ENCODE measurements around the gene SLC25A48.

Gene SLC25A48

GRCh38 chr5:135881244-135881643, 46.8 kb downstream of the SLC25A48 start:
- DNase-seq (ENCODE audit: low read depth), result no peak

- DNase-seq (ENCODE audit: low read depth), result no peak
Measured at GRCh38 chr5:135881819-135882218, 47.4 kb downstream of the SLC25A48 start.

- DNase-seq (ENCODE audit: low read depth), result no peak
Measured at GRCh38 chr5:135883026-135883425, 48.6 kb downstream of the SLC25A48 start.

- no peak for DNase-seq (ENCODE audit: low read depth)
Measured at GRCh38 chr5:135883441-135883840, 49.0 kb downstream of the SLC25A48 start.

GRCh38 chr5:135885031-135885430, 50.6 kb downstream of the SLC25A48 start:
- no peak for DNase-seq (ENCODE audit: low read depth)

GRCh38 chr5:135886136-135886535, 51.7 kb downstream of the SLC25A48 start:
- DNase-seq (ENCODE audit: low read depth), result no peak

- DNase-seq (ENCODE audit: low read depth), result peak; percentile 38
Measured at GRCh38 chr5:135887447-135887864, 53.0 kb downstream of the SLC25A48 start.

GRCh38 chr5:135887881-135888614, 53.6 kb downstream of the SLC25A48 start:
- DNase-seq (ENCODE audit: low read depth), result no peak

GRCh38 chr5:135890296-135890695, 55.8 kb downstream of the SLC25A48 start:
- DNase-seq (ENCODE audit: low read depth), result no peak

- DNase-seq (ENCODE audit: low read depth), result no peak
Measured at GRCh38 chr5:135890867-135891266, 56.4 kb downstream of the SLC25A48 start.

- no peak for DNase-seq (ENCODE audit: low read depth)
Measured at GRCh38 chr5:135891268-135891667, 56.8 kb downstream of the SLC25A48 start.

GRCh38 chr5:135891791-135892190, 57.3 kb downstream of the SLC25A48 start:
- no peak for DNase-seq (ENCODE audit: low read depth)

- DNase-seq (ENCODE audit: low read depth), result no peak
Measured at GRCh38 chr5:135894276-135894675, 59.8 kb downstream of the SLC25A48 start.

GRCh38 chr5:135894789-135895188, 60.3 kb downstream of the SLC25A48 start:
- DNase-seq (ENCODE audit: low read depth), result no peak

- DNase-seq (ENCODE audit: low read depth), result no peak
Measured at GRCh38 chr5:135895474-135896006, 61.1 kb downstream of the SLC25A48 start, which contains the start of gene IL9. TSS of gene IL9 (minus strand) at chr5:135895841. CDS start at chr5:135895816, 25 bp downstream.

GRCh38 chr5:135898651-135899050, 64.2 kb downstream of the SLC25A48 start:
- DNase-seq (ENCODE audit: low read depth), result no peak

GRCh38 chr5:135900276-135900675, 65.8 kb downstream of the SLC25A48 start:
- DNase-seq (ENCODE audit: low read depth), result no peak

GRCh38 chr5:135901633-135902032, 67.2 kb downstream of the SLC25A48 start:
- no peak for DNase-seq (ENCODE audit: low read depth)

GRCh38 chr5:135905144-135905543, 70.7 kb downstream of the SLC25A48 start:
- no peak for DNase-seq (ENCODE audit: low read depth)

GRCh38 chr5:135913713-135914626, 79.5 kb downstream of the SLC25A48 start:
- no peak for DNase-seq (ENCODE audit: low read depth)

- no peak for DNase-seq (ENCODE audit: low read depth)
Measured at GRCh38 chr5:135915466-135916001, 81.1 kb downstream of the SLC25A48 start.

- no peak for DNase-seq (ENCODE audit: low read depth)
Measured at GRCh38 chr5:135916638-135917263, 82.3 kb downstream of the SLC25A48 start.
